Activated CD4-positive, alpha-beta T cell treated with anti-CD3 and anti-CD28 coated beads for 1 hour (primary cell): ENCODE measurements around the gene DDX49.
"Not testable (repeated sequence)": the region's sequence is repeated elsewhere in the genome, so short reads cannot be mapped to it uniquely, and the experiment has no call there.

ENCODE experiments used
- DNase-seq: peaks from one replicate; pipeline ENCODE4 v3.0.0-alpha.2; 2020

DDX49 gene

DNA sequence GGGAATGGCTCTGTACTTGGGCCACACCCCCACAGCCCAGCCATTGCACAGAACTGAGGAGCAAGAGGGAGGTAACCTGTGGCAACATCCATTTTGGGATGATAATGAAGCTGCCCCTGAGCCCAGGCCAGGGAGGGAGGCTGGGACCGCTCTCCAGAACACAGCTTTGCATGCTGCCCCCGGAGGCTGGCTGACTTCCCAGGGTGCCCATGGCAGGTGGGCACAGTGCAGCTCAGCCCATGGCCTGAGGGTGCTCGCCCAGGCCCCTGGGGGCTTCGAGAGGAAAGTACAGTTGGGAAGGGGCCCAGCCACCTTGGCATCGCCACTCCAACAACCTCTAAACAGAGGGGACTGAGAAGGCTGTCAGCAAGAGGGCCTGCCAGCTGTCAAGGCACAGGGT, 6.0 kb upstream of the DDX49 start:
- no peak for DNase-seq

DNA sequence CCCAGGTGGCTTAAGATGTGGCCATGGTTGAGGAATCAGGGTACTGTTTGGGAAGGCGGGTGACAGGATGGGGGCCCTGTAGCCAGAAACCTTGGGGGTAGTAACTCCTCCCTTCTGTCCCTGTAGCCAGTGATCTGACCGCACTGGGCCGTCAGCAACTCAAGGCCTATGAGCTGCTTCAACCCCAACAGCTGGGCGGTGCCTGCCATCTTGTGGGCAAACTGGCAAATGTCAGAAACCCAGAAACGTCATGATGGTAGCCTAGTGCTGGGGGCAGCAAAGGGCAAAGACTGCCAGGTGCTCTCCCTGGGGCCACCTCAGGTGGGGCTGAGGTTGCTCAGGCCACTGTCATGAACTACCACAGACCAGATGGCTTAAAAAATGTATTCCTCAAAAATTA, 3.9 kb upstream of the DDX49 start:
- DNase-seq, result no peak

DNA sequence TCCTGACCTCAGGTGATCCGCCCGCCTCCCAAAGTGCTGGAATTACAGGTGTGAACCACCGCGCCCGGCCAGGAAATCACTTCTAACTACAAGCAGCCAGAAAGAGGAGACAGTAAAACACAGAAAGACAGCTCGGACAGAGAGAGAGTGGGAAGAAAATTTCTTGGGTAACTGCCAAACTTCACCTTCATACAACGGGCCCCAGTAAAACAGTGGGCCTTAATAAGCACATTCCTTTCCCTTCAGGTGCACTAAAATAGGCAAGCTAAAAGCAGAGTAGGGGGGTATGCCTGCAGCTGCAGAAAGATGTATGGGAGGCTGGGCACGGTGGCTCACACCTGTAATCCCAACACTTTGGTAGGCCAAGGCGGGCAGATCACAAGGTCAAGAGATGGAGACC, 1.9 kb upstream of the DDX49 start:
- DNase-seq, result not testable (repeated sequence)

DNA sequence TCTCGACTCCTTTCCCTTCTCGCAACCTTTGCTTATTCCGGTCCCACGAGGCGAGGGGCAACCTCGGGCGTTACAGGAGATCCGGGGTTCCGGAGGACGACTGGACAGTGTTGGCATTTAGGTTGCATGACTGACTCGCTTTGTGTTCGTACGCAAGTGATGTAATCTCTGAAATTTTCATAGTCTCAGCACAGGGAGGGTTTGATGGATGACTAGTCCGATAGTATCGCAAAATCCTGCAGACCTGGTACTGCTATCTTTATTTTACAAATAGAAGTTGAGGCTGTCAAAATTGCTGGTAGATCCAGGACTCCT, 342 bp downstream of the DDX49 start:
- no peak for DNase-seq

DNA sequence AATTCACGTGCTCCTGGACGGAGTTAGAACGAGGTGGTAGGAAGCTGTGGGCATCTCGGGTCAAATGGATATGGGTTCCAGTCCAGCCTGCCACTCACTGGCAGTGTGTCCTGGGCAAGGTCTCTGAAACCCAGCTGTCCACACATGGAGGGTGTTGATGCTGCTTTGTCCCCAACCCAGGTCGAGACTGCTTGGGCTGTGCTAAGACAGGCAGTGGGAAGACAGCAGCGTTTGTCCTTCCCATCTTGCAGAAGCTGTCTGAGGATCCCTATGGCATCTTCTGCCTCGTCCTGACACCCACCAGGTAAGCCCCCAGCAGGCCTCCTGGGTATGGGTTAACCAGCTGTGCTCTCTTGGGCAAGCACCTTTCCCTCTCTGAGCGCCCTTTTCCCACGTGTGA, 885 bp downstream of the DDX49 start:
- DNase-seq, result no peak

DNA sequence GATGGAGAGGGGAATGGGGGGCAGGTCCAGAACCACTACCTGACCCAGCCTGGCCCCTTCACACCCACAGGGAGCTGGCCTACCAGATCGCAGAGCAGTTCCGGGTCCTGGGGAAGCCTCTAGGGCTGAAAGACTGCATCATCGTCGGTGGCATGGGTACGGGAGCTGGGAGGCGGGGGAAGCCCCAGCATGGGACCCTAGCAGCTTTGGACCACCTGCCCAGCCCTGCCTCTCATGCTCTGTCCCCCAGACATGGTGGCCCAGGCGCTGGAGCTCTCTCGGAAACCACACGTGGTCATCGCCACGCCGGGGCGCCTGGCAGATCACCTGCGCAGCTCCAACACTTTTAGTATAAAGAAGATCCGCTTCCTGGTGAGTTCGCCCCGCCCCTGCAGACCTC, 2.1 kb downstream of the DDX49 start:
- DNase-seq, result no peak

DNA sequence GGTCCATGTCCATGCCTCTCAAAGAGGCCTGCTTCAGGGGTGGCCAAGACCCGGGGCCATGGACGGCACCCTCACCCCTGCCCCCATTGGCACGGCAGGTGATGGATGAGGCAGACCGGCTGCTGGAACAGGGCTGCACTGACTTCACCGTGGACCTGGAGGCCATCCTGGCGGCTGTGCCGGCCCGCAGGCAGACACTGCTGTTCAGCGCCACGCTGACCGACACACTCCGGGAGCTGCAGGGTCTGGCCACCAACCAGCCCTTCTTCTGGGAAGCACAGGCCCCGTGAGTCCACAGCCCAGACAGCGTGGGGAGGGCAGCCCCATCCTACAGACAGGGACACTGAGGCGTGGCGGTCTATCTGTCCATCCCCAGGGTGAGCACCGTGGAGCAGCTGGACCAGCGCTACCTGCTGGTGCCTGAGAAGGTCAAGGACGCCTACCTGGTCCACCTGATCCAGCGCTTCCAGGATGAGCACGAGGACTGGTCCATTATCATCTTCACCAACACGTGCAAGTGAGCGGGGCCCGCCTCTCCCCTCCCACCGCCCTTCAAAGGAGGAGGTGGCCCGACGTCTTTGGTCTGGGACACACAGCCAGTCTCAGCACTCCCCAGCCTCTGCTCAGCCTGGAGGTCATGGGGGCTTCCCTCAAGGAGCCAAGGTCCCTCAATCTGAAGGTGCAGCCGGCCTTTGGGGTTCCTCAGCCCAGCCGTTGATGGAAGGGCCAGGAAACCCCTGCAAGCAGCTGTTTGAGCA, 2.9 kb downstream of the DDX49 start:
- no peak for DNase-seq

DNA sequence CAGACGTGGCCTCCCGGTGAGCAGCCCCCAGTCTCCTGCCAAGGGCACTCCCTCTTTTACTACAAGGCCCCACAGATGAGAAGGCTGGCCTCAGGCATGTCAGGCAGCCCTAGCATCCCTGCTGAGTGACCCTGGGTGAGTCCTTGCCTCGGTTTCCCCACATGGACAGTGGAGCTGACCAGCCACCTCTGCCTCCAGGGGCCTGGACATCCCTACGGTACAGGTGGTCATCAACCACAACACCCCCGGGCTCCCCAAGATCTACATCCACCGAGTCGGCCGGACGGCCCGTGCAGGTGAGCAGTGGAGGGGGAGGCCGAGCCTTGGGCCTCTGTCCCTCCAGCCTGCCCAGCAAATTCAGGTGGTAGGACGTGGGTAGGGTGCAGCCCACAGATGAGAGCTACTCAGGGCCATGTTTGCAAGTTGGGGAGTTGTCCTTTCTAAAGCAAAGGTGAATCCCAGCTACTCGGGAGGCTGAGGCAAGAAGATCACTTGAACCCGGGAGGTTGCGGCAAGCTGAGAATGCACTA, 5.2 kb downstream of the DDX49 start:
- no peak for DNase-seq

DNA sequence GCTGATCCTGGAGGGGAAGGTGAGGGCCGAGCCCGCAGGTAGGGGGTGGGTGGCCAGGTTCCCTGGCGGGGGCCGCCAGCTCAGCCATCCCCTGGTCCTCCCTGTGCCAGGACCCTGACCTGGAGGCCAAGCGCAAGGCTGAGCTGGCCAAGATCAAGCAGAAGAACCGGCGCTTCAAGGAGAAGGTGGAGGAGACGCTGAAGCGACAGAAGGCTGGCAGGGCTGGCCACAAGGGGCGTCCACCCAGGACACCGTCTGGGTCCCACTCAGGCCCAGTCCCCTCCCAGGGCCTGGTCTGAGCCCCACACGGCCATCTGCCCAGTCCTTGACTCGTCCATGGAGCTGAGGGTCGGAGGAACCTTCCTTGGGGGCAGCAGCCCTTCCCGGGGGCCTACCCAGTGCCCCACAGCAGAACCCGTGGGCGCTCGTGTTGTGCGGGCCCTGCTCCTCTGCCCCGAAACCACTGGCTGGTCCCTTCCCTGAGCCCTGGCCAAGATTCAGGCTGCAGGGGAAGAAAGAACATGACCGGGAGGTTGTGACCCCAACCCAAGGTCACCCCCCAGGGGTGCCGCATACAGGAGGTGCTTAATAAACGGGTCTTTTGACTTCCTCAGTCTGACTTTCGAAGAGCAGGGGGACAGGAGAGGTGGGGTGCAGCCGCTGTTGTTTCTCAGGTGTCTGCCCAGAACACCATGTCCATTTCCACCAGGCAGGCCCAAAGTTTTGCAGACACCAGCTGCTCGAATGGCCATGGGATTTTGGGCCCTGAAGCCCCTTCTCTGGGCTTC, 8.7 kb downstream of the DDX49 start:
- DNase-seq, result no peak

DNA sequence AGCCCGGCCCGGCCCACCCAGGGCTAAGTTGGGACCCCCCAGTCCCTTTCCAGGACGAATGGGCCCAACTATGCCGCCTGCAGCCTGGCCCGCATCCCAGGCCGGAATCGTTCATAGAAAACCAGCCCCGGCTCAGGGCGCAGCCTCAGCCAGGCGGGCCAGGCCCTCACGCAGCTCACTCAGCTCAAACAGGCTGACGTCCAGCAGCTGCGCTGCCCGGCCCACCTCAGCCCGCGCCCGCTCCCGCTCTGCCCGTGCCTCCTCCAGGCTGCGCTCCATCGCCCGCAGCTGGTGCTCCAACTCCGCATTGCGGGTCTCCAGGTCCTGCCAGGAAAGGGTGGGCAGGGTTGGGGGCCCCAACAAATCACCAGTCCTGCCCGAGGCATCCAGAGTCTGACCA, 9.8 kb downstream of the DDX49 start:
- no peak for DNase-seq

DNA sequence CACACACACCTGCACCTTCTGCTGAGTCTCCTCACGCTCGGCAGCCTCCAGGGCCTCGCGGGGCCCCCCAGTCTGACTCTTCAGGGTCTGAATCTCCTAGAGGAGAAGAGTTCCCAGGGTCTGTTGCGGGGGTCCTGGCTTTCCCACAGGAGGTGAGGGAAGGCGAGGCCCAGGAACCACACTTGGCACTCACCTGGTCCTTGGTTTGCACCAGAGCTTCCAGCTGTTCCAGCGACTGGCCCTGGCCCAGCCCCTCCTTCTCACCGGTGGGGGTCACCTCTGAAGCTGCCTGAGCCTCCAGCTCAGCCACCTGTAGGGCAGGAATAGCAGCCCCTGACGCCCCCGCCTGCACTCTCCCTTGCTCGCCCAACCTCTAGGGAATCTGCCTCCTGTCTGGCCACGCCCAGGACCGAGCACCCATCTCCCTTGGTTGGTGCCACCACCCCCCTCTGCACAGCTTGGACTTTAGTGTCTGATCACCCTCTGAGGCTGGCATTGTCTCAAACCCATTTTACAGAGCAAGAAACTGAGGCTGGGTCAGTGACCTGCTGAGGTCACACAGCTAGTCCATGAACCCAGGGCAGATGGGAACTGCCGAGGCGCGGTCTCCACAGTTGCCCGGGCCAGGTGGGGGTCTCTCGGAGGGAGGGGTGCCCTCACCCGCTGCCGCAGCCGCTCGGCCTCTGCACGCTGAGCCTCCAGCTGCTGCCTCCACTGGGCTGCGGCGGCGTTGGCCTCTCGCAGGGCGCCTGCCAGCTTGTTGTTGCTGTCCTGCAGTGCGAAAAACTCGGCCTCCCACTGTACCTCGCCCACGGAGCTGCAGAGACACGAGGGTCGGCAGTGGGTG, 12.0 kb downstream of the DDX49 start:
- no peak for DNase-seq

DNA sequence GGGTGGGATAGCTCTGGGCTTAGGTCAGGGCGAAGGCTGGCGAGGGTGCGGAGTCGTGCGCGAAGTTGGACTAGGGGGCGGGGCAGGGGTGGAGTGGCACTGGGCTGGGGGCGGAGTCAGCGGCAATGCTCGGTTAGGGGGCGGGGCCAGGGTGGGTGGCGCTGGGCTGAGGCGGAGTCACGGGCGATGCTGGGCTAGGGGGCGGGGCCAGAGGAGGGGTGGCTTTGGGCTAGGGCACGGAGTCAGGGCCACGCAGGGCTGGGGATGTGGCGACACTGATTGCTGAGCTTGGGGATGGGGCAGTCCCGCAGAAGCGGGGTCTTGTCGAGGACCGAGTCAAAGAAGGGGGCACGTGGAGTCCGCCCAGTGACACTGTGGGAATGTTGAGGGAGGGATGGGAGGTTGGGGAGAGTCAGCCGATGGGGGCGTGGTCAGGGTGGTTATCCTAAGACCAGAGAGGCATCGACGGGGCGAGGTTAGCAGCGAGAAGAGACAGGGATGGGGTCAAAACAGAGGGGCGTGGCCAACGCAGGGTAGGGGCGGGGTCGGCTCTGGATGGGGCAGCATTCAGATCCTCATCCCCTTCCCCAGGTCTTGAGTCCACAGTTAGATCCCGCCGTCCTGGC, 12.8 kb downstream of the DDX49 start:
- peak; percentile 74 for DNase-seq

DNA sequence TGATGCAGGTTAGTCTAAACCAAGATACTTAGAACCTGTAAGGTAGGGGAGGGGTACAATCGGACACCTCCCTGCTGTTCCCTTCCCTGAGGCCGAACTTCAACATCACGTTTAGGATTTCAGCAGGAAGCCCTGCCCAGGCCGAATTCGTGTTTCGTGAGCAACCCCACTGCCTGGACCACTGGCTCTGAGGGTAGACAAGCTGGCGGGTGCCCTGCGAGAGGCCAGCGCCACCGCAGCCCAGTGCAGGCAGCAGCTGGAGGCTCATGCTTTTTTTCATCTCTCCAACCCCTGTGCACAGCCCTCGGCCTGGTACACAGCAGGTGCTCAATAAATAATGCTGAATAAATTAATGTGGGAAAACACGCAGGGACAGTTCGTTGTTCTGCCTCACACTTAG, 13.8 kb downstream of the DDX49 start:
- DNase-seq, result no peak

DNA sequence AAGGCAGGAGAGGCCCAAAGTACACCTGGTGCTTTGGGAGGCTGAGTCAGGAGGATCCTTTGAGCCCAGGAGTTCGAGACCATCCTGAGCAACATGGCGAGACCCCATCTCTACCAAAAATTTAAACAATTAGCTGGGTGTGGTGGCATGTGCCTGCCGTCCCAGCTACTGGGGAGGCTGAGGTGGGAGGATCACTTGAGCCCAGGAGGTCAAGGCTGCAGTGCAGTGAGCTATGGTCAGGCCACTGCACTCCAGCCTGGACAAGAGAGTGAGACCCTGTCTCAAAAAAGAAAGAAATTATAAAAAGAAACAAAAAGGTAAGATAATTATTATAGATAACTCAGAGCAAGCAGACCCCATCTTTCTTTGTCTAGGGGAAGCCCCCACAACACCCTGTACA, 19.6 kb downstream of the DDX49 start:
- no peak for DNase-seq

DNA sequence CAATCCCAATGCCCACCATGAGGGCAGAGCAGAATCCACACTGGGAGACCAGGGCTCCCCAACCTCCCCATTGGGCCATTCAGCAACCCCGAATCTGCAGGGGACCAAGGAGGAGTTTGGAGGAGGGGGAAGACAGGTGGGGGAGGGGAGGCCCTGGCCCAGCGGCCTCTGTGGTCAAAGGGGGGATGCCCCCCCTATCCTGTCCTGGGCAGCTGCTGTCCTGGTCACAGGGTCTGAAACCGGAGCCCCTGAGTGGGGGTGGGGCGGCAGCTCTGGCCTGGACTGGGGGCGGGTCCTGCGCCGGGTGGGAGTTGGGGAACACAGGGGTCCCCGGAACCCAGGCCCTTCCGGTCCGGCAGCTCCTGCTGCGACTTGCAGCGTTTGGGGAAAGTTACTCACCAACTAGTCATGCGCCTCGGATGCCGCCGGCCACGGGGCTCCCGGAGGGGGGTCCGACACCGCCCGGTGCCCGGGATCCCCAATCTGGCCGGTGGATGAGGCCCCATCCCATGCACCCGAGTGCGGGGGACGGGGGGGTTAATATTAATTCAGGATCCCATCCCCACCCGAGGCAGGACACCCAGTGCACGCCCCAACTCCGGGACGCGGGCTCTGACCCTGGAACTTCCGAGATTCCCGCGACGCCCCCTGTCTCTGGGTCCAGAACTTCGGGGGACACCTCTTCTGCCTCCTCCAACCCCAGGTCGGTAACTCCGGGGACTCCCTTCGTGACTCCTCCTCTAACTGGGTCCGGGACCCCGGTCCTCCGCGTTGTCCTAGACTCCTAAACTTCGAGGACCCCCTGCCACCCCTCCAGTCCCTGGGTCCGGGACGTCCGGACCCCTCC, 20.6 kb downstream of the DDX49 start:
- DNase-seq, result no peak

DNA sequence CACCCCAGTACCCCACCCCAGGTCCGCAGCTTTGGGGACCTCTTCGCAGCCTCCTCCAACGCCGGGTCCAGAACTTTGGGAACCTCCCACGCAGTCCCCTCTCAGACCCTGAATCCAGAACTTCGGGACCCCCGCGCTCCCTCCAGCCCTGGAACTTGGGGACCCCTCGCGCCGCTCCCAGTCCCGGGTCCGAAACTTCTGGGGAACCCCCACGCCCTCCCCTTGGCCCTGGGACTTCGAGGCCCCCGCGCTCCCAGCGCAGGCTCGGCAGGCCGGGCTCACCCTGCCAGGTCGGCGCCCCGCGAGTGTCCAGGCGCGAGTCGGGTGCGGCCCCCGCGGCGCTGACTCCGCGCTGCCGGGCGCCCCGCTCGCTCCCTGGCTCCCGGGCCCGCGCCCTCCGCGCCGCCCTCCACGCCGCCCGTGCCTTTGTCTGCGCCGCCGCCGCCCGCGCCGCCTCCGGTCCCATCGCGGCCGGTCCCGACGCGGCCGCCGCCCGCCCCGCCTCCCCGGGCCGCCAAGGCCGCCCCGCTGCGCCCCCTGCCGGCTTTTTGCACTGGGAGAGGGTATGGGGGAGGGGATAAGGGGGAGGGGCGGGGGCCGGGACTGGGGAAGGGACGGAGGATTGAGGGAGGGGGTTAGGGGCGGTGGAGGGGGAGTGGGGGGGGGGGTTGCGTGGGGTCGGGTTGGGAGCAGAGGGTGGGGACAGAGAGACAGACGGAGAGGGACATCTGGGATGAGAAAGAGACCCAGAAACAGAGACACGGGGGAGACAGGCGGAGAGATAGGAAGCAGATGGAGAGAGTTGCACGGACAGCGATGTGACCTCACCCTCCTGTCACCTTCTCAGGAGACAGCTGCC, 21.5 kb downstream of the DDX49 start, which contains the start of gene HOMER3:
HOMER3 (minus strand) TSS at position 449 of the 859 bp plus-strand sequence. CDS start 2,235 bp downstream, outside the sequence.
- peak; percentile 62 for DNase-seq

DNA sequence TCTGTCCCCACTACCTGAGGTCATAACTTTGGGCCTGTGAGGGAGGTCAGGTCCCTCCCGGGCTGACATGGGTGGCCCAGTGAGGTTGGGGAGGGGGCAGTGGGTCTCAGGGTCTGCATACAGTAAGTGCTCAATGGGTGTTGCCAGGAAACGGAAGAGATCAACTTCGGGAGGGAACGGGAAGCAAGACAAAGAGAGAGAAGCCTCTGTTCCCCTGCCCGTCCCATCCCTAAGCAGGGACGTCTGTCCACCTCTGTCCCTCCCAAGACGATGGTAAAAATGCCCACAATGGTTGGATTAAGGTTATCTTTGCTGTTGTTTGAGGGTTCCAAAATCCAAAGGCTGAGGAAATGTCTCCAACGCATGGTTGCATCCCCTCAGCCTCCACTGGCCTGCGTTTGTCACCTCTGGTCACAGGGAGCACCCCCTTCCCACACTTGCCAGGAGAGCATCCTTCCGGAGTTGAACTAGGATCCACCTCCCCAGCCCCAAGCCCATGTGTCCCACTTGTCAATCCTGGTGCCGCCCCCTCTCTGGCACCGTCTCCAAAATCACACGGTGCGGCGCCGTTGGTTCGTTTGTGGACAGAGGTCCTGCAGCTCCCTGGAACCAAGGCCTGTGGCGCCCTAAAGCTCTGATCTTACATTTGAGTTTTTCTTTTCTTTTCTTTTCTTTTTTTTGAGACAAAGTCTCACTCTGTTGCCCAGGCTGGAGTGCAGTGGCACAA, 22.3 kb downstream of the DDX49 start:
- DNase-seq, result no peak

DNA sequence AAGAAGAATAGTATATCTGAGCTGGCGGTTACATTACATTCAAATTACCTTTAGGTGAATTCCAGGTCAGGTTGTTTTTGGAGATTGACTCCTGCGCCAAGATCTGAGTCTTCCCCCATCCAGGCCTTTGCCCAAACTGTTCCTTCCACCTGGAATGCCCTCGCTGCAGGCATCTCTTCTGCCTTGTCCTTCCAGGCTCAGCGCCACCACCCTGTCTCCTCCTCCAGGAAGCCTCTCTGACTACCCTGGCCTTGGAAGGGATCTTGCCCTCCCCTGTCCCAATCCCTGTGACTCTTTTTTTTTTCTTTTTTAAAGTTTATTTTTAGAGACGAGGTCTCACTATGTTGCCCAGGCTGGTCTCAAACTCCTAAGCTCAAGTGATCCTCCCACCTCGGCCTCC, 23.2 kb downstream of the DDX49 start:
- DNase-seq, result no peak

DNA sequence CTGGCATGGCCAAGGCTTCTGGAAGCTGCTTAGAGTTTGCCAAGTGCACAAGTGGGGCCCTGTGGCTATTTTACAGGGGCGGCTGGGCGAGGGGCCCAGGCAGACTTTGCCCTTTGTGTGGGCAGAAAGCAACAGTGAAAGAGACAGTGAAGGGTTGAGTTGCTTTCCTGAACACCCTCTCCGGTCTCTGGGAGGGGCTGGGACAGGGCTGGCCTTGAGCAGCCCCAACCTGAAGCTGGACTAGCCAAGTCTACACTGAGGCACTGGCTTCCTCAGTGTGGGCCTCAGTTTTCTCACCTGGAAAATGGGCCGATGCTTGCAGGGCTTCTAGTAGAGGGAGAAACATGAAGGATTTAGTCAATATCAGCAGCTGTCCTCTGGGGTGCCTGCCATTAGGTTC, 23.9 kb downstream of the DDX49 start:
- DNase-seq, result no peak

DNA sequence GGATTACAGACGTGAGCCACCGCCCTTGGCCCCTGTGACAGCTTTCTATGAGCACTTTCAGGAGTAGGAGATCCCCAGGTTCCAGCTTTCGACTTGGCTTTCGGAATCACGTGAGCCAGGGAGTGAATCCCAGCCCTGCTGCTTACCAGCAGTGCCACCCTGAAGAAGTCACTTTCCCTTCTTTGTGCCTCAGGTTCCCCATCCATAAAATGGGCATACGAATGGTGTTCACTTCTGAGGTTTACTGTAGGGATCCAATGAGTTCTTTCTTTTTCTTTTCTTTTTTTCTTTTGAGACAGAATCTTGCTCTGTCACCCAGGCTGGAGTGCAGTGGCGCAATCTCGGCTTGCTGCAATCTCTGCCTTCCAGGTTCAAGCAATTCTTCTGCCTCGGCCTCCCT, 25.8 kb downstream of the DDX49 start:
- DNase-seq, result no peak
